NCI-H187 (cell line): ENCODE measurements around the gene PTP4A2.

ENCODE experiments used
- DNase-seq, 2 experiments: peaks; one replicate each; lab custom pipeline; 2025; lab: John Stamatoyannopoulos, UW

PTP4A2 gene

DNA sequence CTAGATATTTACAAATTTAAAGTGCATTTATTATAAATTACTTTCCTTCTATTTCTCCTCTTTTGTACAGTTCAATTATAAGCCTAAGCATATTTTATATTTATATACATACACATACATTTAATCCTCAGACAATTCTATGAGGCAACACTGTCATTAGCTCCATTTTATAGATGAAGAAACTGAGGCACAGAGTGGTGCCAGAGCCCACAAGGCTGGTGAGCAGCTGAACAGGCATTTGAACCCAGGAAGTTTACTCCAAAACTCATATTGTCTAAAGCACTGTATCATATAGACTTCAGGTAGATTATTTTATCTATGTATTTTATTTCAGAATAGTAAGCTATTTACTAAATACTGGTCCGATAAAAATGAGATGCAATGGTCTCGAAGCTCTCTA lies 52.3 kb downstream of the PTP4A2 start:
- no peak for DNase-seq

DNA sequence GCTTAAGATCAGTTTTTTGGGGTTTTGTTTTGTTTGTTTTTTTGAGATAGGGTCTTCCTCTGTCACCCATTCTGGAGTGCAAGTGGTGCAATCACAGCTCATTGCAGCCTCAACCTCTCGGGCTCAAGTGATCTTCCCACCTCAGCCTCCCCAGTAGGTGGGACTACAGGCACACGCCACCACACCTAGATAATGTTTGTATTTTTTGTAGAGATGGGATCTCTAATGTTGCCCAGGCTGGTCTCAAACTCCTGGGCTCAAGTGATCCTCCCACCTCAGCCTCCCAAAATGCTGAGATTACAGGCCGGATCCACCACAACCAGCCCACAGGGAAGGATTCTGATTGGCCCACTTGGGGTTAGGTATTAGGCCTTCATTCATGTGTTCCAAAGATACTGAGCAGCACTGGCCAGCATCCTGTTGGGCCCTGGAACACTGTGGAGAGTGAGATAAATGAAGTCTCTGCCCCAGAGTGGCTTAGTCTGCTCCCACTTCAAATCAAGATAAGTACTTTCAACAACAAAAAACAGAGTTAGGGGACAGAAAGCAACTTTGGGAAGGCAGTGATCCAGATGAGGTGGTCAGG lies 54.7 kb downstream of the PTP4A2 start:
- DNase-seq = no peak

DNA sequence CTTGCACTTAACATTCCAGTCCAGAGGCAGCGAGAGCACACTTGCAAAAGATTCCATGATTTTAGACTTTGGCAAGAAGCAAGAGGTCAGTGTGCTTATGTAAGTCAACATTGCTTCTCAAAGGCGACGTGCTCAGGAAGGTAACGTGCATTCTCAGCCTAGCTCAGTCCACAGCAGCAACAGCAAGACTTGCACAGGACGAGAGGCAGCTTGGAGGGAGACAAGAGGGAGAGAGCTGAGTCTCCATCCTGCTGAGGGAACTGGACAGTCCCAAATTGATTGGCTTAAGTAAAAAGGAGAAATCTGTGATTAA lies 56.5 kb downstream of the PTP4A2 start:
- DNase-seq = no peak

DNA sequence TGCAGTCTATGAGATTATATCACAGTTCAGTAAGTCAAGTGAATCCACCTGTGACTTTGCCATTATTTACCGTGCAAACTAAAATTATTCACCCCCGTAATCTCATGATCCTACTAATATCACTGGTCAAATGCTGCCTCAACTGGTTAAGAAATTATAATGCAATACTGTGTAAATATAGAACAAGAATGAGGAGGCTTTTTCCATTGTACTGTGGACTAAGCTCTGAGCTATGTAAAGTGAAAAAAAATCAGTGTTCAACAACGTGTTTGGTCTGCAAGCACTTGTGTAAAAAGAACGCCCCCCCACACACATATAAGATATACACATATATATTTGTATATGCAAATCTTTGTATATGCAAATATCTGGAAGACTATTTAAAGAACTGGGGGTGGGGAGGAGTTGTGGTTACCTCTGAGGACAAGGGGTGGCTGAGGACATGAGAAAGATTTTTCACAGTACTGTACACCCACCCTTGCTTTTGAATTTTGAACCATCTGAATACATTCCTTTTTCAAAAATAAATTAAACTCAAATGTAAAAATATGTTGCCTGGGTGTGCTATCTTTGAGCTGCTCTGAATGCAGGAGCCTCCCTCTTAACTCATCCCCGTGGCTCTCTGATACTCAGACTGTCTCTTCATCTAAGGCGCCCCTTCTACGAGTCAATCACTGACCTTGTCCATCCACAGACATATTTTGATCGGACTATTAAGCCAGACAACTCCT lies 57.0 kb downstream of the PTP4A2 start:
- DNase-seq = no peak

DNA sequence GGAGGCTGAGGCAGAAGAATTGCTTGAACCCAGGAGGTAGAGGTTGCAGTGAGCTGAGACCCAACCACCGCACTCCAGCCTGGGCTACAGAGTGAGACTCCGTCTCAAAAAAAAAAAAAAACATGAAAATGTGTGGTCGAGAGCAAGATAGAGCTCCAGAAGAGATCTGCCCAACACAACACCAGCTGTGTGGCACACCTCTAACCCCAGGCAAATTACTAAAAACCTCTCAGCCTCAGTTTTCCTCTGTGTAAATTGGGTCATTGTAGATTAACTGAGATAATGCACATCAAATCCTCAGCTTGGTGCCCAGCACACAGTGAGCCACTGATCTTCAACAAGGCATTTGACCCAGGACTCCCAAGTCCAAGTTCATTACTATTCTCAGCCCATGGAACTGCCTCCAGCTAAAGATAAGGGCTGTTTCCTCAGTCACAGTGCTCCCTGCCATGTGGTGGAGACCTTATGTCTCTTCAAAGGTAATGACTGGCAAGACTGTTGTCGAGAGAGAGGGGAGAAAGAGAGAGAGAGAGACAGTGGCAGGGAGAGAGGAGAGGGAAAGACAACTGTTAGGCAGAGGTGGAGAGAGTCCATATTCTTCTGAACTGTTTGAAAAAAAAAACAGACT lies 58.1 kb downstream of the PTP4A2 start:
- DNase-seq = no peak

DNA sequence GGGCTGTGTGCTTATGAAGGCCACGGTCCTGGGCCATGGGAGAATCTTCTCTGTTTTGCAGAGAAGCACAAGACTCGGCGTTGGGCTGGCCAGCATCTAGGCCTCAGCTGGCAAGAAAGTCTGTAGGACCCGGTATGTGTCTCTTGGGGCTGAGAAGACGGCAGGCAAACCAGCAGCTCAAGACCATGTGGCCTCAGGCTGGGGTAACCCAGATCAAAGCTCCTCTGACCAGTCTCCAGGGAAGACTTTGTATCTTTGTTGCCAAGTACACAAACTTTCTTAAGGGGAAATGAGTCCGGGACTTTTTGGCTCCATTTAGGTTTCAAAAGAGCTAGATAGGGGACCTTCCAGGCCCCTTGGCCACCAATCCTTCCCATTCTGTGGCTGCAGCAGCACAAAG lies 60.1 kb downstream of the PTP4A2 start:
- DNase-seq = no peak

DNA sequence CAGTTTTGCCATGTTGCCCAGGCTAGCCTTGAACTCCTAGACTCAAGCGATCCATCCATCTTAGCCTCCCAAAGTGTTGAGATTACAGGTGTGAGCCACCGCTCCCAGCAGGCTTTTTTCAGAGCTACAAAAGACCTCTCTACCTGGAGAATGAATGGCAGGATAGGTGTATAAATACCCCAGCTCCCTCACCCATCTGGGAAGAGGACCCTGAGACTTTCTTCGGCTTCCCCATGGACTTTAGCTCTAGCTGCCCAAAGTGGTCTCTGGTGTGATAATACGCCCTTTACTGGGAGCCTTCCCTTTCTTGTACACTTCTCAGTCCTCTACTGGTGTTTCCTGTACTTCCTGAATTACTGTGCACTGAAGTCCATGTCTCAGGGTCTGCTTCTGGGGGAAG lies 60.6 kb downstream of the PTP4A2 start:
- no peak for DNase-seq

DNA sequence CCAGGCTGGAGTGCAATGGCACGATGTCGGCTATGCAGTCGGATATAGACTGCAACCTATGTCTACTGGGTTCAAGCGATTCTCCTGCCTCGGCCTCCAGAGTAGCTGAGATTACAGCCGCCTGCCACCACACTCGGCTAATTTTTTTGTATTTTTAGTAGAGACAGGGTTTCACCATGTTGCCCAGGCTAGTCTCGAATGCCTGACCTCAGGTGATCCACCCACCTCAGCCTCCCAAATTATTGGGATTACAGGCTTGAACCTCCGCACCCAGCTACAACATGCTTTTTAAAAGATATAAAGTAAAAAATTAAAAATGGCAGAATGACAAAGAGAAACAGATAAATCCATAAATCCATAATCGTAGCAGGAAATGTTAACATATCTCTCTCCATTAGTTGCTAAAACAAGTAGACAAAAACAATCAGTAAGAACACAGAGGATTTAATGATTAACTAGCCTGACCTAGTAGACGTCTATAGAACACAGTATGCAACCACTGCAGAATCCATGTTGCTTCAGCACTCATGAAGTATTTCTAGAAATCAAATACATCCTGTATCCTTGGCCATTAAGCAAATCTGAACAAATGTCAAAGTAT lies 62.4 kb downstream of the PTP4A2 start:
- DNase-seq = no peak

DNA sequence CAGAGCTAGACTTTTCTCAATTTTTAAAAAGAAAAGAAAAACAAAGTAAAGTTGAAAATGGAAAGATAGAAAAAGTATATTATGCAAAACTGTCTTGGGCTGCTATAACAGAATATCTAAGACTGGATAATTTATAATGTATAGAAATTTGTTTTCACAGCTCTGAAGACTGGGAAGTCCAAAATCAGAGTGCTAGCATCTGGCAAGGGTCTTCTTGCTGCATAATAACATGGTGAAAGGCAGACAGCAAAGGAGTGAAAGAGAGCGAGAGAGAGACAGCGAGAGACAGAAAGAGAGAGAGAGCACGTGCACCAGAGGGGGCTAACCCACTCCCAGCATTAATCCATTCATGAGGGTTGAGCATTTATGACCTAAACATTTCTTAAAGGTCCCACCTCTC lies 63.2 kb downstream of the PTP4A2 start:
- no peak for DNase-seq

DNA sequence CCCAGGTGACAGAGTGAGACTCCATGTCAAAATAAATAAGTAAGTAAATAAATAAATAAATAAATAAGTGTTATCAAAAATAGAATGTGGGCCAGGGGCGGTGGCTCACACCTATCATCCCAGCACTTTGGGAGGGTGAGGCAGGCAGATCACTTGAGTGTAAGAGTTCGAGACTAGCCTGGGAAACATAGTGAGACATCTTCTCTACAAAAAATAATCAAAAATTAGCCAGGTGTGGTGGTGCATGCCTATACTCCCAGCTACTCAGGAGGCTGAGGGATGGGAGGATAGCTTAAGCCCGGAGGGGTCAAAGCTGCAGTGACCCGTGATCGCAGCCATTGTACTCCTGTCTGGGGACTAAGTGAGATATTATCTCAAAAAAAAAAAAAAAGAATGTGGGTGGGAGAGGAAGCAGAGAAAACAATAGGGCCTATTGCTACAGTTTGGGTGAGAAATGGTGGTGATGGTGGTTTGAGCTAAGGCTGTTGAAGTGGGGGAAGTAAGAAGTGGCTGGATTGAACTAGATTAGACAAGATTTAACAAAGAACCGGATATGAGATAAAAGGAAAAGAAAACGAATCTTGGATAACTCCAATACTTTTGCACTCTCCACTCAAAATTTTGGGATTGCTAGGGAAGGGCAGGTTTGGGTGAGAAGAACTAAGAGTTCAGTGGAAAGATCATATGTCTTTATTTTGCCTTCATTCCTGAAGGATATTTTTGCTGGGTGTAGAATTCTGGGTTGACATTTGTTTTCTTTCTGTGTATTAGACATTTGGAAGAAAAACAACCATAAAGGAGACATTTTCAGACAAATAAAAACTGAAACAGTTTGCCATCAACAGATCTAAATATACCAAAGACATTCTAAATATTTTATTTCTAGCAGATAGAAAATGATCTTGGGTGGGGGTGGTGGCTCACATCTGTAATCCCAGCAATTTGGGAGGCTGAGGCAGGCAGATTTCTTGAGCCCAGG lies 65.2 kb downstream of the PTP4A2 start:
- DNase-seq = no peak

DNA sequence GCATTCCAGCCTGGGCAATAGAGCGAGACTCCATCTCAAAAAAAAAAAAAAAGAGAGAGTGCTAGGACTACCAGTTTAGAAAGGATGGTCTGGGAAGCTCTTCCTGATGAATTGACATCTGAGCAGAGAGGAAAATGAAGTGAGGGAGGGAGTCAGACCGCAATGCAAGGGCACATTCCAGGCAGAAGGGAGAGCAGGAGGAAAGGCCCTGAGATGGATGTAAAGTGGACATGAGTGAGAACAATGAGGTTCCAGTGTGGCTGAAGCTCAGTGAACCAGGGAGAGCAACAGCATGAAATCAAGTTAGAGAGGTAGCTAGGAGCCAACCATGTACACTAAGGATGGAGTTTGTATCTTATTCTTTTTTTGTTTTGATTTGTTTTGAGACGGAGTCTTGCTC lies 66.5 kb downstream of the PTP4A2 start:
- no peak for DNase-seq

DNA sequence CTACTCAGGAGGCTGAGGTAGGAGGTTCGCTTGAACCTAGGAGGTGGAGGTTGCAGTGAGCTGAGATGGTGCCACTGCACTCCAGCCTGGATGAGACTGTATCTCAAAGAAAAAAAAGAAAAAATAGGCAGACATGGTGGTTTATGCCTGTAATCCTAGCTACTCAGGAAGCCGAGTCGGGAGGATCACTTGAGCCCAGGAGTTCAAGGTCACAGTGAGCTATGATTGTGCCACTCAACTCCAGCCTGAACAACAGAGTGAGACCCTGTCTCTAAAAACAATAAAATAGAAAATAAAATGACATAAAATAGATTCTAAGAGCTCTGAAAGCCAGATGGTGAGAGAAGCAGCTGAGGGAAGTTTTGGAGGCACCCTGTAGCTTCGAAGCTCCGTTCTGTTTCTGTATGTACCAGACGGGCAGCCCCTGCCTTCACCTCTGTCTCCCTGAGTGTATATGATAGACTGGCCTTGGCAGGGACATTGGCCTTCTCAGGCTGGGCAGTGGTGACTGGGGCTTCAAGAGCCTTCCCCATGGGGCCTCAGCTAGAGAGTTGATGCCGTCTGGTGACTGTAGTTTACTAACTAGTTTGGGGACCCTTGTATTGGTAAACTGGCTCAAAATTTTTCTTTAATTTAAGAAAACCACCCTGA lies 68.0 kb downstream of the PTP4A2 start:
- no peak for DNase-seq

DNA sequence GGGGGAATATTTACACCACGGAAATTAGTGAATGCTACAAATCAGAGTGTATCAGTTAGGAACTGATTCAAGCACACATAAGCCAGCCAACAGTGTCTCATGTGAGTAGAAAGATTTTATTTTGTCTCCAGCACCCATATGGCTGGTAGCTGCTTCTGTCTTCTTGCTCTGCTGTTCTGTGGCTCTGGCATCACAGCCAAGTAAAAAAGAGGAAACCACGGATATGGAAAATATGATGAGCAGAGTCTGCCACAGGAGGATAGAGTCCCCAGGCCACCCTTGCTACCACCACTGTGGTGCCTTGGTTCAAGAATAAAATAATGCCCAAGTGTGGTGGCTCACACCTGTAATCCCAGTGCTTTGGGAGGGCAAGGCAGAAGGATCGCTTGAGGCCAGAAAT lies 68.7 kb downstream of the PTP4A2 start:
- DNase-seq = no peak

DNA sequence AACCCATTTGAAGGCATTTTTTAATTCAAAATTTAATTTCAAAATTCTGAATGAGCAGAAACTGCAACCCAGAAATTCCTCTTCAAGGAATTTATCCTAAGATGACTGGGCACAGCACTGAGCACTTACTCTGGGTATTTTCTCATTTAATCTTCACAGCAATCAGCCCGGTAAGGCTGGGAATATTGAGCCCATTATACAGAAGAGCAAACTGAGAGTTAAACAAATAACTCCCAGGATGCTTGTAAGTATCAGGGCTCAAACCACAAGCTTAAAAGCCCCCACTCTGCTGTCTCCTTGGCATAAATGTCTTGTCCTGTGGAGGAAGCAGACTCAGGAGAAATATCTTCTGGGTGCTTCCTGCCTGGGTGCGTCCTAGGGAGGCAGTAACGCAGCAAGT lies 69.3 kb downstream of the PTP4A2 start:
- no peak for DNase-seq

DNA sequence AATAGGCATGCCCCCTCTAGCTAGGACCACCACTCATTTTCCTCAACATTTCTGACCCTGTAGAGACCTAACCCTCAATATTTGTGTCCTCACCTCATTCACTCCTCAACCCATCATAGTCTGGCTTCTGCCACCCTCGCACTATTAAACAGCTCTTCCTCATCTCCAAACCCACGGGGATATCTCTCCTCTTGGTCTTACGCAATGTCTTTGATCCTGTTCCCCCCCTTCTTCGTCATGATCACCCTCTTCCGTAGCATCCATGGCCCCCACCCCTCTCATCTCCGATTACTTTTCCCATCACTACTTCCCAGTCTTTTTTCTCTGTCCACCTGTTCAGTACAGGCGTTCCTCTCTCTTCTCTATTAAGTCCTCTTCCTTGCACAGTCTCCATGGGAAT lies 70.6 kb downstream of the PTP4A2 start:
- no peak for DNase-seq

DNA sequence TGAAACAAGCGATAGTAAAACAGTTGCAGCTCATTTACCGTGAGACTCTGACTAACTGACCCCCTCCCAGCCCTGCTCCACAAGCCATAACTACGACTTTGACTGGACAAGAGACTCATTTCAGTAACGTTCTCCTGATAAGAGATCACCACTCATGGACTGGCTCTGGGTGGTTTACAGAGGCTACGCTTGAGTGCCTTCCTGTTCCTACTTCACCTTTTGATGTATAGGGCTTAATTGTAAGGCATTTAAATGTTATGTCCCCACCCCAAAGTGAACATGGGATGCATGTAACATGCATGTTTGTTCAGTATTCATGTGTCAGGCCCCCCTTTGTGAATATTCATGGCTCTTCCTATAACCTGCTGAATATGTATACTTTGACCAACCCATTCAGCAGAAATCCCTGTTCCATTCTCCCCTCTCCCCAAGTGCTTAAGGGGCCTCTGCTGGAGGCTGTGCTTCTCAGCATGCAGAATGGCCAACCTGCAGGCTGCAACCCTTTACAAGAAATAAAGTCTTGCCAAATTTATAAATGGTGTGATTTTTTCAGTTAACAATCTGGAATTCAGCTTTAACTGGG lies 71.6 kb downstream of the PTP4A2 start:
- DNase-seq = no peak

DNA sequence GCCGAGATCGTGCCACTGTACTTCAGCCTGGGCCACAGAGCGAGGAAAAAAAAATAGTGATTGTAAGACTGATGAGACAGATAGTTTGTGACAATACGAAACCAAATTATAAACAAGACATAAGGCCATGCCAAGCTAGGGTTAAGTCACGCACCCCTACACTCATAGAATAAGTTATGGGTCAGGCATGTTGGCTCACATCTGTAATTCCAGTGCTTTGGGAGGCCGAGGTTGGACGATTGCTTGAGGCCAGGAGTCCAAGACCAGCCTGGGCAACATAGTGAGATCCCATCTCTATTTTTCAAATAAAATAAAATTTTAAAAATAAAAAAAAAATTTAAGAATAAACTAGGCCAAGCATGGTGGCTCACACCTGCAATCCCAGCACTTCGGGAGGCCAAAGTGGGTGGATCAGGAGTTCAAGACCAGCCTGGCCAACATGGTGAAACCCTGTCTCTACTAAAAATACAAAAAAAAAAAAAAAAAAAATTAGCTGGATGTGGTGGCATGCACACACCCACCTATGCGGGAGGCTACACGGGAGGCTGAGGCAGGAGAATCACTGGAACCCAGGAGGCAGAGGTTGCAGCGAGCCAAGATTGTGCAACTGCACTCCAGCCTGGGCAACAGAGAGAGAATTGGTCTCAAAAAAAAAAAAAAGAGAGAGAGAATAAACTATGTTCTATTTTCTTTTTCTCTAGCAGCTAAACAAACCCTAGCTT lies 72.3 kb downstream of the PTP4A2 start:
- DNase-seq = no peak

DNA sequence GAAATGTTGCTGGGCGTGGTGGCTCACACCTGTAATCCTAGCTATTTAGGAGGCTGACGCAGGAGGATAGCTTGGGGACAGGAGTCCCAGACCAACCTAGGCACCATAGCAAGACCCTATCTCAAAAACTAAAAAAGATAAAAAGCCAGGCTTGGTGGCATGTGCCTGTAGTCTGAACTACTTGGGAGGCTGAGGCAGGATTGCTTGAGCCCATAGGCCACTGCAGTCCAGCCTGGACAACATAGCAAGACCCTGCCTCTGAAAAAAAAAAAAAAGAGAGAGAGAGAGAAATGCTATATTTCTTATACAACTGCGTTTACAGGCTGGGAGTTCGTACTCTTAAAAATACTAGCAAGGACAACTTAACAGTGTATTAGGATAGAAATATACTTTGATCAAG lies 76.1 kb downstream of the PTP4A2 start:
- no peak for DNase-seq

DNA sequence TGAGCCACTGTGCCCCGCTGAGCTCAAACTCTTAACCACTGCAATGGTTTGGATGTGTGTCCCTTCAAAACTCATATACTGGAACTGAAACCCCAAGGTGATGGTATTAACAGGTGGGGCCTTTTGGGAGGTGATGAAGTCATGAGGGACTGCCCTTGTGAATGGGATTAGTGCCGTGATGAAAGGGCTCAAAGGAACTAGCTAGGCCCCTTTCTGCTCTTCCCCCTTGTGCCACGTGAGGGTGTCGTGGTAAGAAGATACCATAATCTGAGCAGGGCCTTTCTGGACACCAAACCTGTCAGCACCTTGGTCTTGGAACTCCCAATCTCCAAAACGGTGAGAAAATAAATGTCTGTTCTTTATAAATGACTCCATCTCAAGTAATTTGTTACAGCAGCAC lies 76.8 kb downstream of the PTP4A2 start:
- DNase-seq = no peak

DNA sequence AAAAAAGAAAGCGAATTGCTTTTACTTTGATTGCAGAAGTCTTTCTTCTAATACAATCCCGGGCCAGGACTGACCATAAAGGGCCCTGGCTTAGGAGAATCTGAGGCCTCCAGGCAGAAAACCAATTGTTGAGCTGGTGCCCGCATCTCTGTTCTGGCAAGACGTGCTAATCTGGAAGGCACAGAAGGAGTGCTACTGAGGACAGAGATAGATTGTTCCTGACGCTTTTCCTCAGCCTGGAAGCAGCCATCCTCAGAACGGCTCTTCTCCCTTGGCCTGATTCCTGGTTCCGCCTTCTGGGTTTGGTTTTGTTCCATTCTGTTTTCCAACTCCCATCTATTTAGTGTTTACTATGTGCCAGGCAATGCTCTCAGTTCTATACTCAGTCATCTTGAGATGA lies 77.6 kb downstream of the PTP4A2 start:
- DNase-seq = no peak

DNA sequence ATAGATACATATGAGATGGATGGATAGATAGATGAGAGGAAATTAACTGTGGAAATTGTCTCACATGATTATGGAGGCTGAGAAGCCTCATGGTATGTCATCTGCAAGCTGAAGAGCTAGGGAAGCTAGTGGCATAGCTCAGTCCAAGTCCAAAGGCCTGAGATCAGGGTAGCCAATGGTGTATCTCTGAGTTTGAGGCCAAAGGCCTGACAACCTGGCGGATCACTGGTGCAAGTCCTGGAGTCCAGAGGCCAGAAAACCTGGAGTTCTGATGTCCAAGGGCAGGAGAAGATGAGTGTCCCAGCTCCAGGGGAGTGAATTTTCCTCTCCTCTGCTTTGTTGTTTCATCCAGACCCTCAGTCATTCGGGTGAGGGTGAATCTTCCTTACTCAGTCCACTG lies 78.4 kb downstream of the PTP4A2 start:
- DNase-seq = no peak
